Body of pancreas (tissue), 4 donors: ENCODE results near the gene SLC52A3. TPM values are rescaled to one million over a fixed set of nuclear protein-coding genes. Genes with fewer than 3 reads are reported as not detected.

Experiments used
- ATAC-seq: fragments of 150-250 bp; one replicate; pipeline ENCODE4 v1.9.1; 2016
- DNase-seq, 4 donors: peaks; one replicate each; pipeline ENCODE4 v3.0.0-alpha.2; 2019
- H3K27ac ChIP-seq, 4 donors: fragments of 200-600 bp; sonication (generic); 1 replicate in 3 of 4; 2 replicates in 1 of 4; pipeline versions ENCODE4 v1.5.1 to v1.6.1; 2016 to 2019; ENCODE audit warnings: mild to moderate bottlenecking in 1 of 4, mixed read lengths in 1 of 4, moderate library complexity in 1 of 4
- H3K27me3 ChIP-seq, 2 donors: fragments of 200-600 bp; sonication (generic); one replicate each; pipeline ENCODE4 v1.6.0; 2016; ENCODE audit warnings: mild to moderate bottlenecking in 1 of 2
- H3K36me3 ChIP-seq, 2 donors: fragments of 200-600 bp; sonication (generic); replicated peaks in 1 of 2; 2 replicates each; pipeline ENCODE4 v1.5.1; 2016; ENCODE audit warnings: low read depth in 2 of 2; ENCODE audit not compliant: insufficient read depth in 1 of 2
- H3K4me1 ChIP-seq: fragments of 200-600 bp; sonication (generic); one replicate; pipeline ENCODE4 v1.6.0; 2016
- H3K4me3 ChIP-seq, 2 donors: fragments of 200-600 bp; sonication (generic); 1 replicate in 1 of 2; 2 replicates in 1 of 2; pipeline ENCODE4 v1.5.1; 2016 to 2019
- H3K9me3 ChIP-seq, 3 donors: fragments of 200-600 bp; sonication (generic); 1 replicate in 2 of 3; 2 replicates in 1 of 3; pipeline ENCODE4 v1.5.1; 2016
- CTCF ChIP-seq, 7 experiments: fragments of 450-650 bp in 4 of 7; fragments of 200-600 bp in 3 of 7; sonication (generic) in 3 of 7; IDR thresholded peaks; one replicate each; pipeline ENCODE4 v1.5.1; 2016 to 2019; ENCODE audit warnings: antibody characterized with exemption in 7 of 7
- POLR2A ChIP-seq, 3 donors: fragments of 450-650 bp; IDR thresholded peaks; one replicate each; pipeline ENCODE4 v1.6.1; 2016; ENCODE audit warnings: antibody characterized with exemption in 3 of 3, mild to moderate bottlenecking in 2 of 3
- WGBS, 2 donors: methylation state at CpG; one replicate each; pipeline ENCODE4 v1.1.5; 2017; 5-methylcytosine and 5-hydroxymethylcytosine counted together
- intact Hi-C: fragments of 100-400 bp; cut with DNase I; formaldehyde crosslinking; loops from one replicate; pipeline ENCODE4 v1.15.1; 2023
- total RNA-seq, 2 donors: library from RNA; depleted of rRNA; stranded (reverse); fragments of >200 nt; gene quantifications; one replicate each; pipeline ENCODE4 v1.1.0, GENCODE V29; 2016

SLC52A3 gene
- total RNA-seq, 2 donors from 2014 or later, result 0.33 to 1.3 TPM

GRCh38 chr20:766906-767305, 1.4 kb downstream of the SLC52A3 start:
- Histone ChIP-seq H3K27me3 (no peaks in the 10 kb centered on the region), H3K9me3 (no peaks in the 10 kb centered on the region), H3K36me3 (no peaks in the 10 kb centered on the region), H3K4me3 (no peak overlapping the region), H3K4me1 (no peaks in the 10 kb centered on the region), H3K27ac (no peak overlapping the region)
- intact Hi-C loops, result no loop called here
- 17 to 24% methylated on average over 1 of the region's 1 CpG for WGBS, 2 donors
- DNase-seq (no peak), ATAC-seq (no peak)
- no peak for TF ChIP-seq CTCF (IDR thresholded peaks at IDR 0.05)
- no peak for TF ChIP-seq POLR2A (IDR thresholded peaks at IDR 0.05)

GRCh38 chr20:764255-764654, 4.0 kb downstream of the SLC52A3 start:
- Histone ChIP-seq H3K27ac (no peak overlapping the region), H3K4me3 (no peak overlapping the region), H3K4me1 (no peaks in the 10 kb centered on the region), H3K27me3 (no peaks in the 10 kb centered on the region), H3K9me3 (no peaks in the 10 kb centered on the region), H3K36me3 (no peaks in the 10 kb centered on the region)
- TF ChIP-seq CTCF (IDR thresholded peaks at IDR 0.05) (no peak), POLR2A (IDR thresholded peaks at IDR 0.05) (no peak)
- DNase-seq (no peak), ATAC-seq (no peak)
- WGBS, 2 donors, result 25 to 53% methylated on average over 2 to 3 of the region's 3 CpGs
- intact Hi-C loops, result no loop called here

- H3K9me3 ChIP-seq, result no peaks in the 10 kb centered on the region
- H3K4me3 ChIP-seq, result no peak overlapping the region
- no peaks in the 10 kb centered on the region for H3K27me3 ChIP-seq
- TF ChIP-seq POLR2A (IDR thresholded peaks at IDR 0.05) (no peak), CTCF (IDR thresholded peaks at IDR 0.05) (no peak)
- WGBS, 2 donors, result 81 to 88% methylated on average over 15 to 24 of the region's 24 CpGs
- no peaks in the 10 kb centered on the region for H3K36me3 ChIP-seq
- no peak for ATAC-seq
- no peak for DNase-seq
- H3K27ac ChIP-seq, result no peak overlapping the region
- no peaks in the 10 kb centered on the region for H3K4me1 ChIP-seq
- intact Hi-C loops, result no loop called here
Measured at GRCh38 chr20:761418-762381, 6.6 kb downstream of the SLC52A3 start.

- Histone ChIP-seq H3K27me3 (no peaks in the 10 kb centered on the region), H3K4me3 (no peak overlapping the region), H3K9me3 (no peaks in the 10 kb centered on the region), H3K4me1 (no peaks in the 10 kb centered on the region), H3K27ac (no peak overlapping the region), H3K36me3 (no peaks in the 10 kb centered on the region)
- TF ChIP-seq POLR2A (IDR thresholded peaks at IDR 0.05), result no peak
- peak; percentile 22 to 65 (median 51) for TF ChIP-seq CTCF (IDR thresholded peaks at IDR 0.05)
- ATAC-seq, result no peak
- DNase-seq, result peak in 3 of 4 donors; percentile 9 to 35 (median 25)
- WGBS, 2 donors, result 41 to 59% methylated on average over 28 to 44 of the region's 44 CpGs
- intact Hi-C loops, result no loop called here
Measured at GRCh38 chr20:760751-761417, 7.4 kb downstream of the SLC52A3 start.
